WI38 (cell line): Measurements from ENCODE around the gene ANAPC2.

Experiments used
- H3K4me3 ChIP-seq: 2 replicates; pipeline ENCODE4 v1.5.1; 2011; ENCODE audit warnings: low read depth, mild to moderate bottlenecking, control low read depth, low read length
- CTCF ChIP-seq: IDR thresholded peaks from 2 replicates; pipeline ENCODE4 v1.5.1; 2012; ENCODE audit warnings: low read depth, mild to moderate bottlenecking, control low read depth, low read length

The ANAPC2 gene

GRCh38 chr9:137204731-137205125 is 16.4 kb upstream of the ANAPC2 start:
- no peak for TF ChIP-seq CTCF
- peak overlapping the region; percentile 95 for H3K4me3 ChIP-seq

DNA sequence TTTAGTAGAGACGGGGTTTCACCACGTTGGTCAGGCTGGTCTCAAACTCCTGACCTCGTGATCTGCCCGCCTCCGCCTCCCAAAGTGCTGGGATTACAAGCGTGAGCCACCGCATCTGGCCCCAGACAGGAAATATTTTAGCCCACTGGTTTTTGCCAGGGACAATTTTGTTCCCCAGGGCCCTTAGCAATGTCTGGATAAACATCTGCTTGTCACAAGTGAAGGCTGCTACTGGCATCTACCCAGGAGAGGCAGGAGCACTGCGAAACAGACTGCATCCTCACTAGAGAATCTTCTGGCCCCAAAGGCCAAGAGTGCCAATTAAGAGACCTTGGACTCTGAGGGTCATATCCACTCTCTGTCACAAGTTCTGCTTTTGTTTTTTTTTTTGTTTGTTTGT is 14.6 kb upstream of the ANAPC2 start:
- no peak overlapping the region for H3K4me3 ChIP-seq
- no peak for TF ChIP-seq CTCF

GRCh38 chr9:137201205-137201868 is 13.0 kb upstream of the ANAPC2 start:
- H3K4me3 ChIP-seq, result peak overlapping the region; percentile 71
- no peak for TF ChIP-seq CTCF

DNA sequence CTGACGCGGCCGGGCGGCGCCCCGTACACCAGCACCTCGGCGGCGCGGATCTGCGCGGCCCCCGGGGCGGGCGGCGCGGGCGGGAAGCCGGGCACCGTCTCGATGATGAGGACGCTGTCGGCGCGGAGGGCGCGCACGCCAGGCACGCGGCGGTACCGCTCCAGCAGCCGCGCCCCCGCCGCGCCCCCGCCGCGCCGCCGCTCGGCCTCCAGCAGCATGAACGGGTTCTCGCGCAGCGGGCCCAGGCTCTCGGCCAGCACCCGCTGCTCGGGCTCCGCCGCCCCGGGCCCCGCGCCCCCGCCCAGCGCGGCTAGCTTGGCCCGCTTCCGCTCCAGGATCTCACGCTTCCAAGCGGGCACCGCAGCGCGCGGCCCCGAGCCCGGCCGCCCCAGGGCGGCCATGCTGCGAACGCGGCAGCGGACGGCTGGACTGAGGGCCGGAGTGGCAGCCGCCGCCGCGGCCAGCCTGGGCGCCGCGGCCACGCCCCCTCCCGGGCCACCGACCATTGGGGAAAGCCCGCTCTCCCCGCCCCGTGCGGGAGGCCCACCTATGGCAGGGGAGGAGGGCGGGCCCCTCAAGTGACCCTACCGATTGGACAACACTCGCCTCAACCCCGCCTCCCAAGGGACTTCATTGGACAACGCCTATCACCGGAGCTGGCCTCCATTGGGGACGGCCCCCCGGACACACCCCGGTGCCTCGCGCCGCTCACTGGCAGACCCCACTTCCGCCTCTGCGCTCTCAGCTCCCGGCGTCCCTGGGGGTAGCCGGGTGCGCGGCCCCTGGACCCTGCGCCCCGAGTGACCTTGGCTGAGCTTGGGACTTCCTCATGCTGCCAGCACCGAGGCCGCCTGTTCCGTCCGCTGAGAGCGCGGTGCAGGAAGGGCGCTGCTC is 12.2 kb upstream of the ANAPC2 start, which contains the start of gene TPRN:
TPRN (minus strand) TSS at position 431 of the 894 bp plus-strand sequence; CDS start at position 401, 30 bp downstream.
- no peak for TF ChIP-seq CTCF
- peak within 1 kb of the TSS; percentile 71 for H3K4me3 ChIP-seq

DNA sequence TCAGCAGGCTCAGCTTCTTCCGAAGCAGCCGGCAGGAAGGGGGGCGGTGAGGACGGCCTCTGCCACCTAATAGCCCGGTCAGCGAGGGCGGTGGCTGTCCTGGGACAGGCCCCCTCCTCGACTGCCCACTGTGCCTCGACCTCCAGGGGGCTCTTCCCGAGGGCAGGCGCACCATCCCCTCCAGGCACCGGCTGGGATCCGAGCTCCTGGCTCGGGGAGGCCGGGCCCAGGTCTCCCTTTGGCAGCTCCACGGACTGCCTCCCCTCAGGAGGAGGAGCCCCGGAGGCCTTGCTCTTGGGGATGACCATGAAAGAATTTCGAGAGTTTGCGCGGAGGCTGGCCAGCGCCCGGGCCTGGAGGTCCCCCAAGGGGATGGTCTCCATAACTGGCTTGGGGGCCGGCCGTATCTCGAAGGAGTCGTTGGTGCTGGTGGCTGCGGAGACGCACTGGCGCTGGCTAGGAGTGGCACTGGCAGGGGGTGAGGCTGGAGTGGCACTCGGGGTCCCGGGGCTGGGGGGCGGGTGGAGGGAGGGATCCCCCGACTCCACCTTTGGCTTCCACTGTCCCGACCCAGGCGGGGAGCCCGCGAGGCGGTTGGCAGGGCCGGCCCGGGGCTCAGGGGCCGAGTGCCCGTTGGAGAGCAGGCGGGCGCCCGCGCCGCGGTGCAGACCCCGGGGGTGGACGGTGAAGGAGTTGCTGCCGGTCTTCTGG is 11.2 kb upstream of the ANAPC2 start:
- TF ChIP-seq CTCF, result no peak
- H3K4me3 ChIP-seq, result peak overlapping the region; percentile 58

DNA sequence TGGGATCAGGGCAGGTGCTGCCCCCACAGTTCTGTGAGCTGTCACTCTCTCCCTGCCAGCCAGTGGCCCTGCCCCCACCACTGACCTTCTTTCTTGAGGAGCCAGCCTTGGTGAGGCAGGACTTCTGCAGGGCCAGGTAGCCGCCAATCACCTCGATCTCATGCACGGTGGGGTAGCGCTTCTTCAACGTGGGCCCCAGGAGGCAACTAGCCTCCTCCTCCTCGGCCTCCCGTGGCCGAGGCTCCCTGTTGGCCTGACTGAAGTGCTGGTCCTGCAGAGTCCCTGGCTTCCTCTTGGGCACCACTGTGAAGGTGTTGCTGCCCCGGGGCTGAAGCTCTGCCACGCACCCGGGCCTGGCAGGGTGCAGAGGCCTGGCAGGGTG is 10.5 kb upstream of the ANAPC2 start:
- H3K4me3 ChIP-seq, result peak overlapping the region; percentile 58
- TF ChIP-seq CTCF, result no peak
